ENCODE results near the gene PSORS1C1.
A peak's percentile ranks its signal among the peaks of the same experiment; 100 is the strongest.
"Not testable (repeated sequence)": the region's sequence is repeated elsewhere in the genome, so short reads cannot be mapped to it uniquely, and the experiment has no call there.

The PSORS1C1 gene

GRCh38 chr6:31180500-31180899 is 65.9 kb downstream of the PSORS1C1 start:
- no peak for DNase-seq

DNA sequence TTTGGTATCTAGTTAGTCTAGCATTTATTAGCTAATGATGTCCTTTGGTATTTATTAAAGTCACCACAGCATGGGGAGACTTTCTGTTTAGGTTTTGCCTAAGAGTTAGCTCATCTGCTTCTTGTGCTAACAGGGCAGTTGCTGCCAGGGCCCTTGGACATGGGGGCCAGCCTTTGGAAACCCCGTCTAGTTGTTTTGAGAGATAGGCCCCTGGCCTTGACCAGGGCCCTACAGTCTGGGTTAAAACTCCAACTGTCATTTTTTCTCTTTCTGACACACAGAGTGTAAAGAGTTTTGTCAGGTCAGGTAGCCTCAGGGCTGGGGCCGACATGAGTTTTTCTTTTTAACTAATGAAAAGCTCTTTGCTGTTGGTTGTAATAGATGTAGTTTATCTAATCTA is 68.7 kb downstream of the PSORS1C1 start:
- not testable (repeated sequence) for DNase-seq

DNA sequence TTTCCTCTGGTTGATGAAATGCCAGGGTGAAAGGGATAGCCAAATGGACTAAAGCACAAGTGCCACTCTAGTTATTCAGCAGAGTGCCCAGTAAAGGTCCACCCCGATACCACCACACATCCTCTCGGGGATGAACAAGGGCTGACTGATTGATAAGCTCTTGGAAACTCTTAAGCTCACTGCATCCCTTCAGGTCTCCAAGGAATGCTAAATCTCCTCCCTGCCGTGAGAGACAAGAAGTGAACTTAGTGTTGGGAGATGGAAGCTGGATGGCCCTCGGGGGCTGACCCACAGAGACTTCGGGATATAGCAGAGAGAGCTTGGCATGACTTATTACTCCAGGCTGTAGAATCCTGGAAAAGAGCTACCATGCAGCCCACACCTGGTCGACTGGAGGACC is 69.3 kb downstream of the PSORS1C1 start:
- DNase-seq, result not testable (repeated sequence)

DNA sequence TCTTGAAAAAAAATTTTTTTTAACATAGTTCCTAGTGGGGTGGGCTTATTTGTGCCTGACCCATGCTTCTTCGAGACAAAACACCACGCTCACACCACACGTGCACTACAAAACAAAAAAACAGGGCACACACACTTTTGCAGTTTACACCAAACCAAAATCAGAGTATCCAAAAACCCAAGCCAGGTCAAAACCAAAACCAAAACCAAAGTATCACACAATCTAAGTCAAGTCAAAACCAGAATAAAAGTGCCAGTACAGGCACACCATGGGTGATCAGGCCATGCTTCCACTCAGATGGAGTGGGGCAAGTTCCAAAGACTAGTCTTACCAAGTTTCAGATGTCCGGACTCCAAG is 71.1 kb downstream of the PSORS1C1 start:
- DNase-seq, result peak; percentile 21

DNA sequence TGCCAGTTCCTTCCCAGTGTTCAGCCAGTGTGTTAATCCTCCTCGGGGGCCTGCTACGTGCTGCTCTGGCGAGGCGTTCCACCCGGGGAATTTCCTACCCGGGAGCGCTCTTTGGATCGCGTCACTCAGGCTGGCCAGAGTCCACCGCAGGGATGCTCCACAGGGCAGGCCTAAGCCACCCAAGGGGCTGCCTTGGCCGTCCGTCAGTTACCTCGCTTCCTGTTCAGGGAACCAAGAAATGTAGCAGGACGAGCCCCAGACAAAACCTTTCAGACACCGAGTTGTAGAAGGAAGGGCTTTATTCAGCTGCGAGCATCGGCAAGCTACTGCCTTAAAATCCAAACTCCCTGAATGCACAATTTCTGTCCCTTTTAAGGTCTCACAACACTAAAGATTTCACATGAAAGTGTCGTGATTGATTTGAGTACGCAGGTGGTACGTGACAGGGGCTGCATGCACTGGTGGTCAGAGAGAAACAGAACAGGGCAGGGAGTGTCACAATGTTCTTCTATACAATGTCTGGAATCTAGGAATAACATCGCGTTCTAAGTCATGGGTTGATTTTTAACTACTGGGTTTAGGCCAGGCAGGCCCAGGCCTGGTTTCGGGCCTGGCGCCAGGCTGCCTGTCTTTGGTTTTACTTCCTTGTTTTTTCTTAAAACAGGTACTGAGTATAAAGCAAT is 71.6 kb downstream of the PSORS1C1 start:
- DNase-seq, result no peak

DNA sequence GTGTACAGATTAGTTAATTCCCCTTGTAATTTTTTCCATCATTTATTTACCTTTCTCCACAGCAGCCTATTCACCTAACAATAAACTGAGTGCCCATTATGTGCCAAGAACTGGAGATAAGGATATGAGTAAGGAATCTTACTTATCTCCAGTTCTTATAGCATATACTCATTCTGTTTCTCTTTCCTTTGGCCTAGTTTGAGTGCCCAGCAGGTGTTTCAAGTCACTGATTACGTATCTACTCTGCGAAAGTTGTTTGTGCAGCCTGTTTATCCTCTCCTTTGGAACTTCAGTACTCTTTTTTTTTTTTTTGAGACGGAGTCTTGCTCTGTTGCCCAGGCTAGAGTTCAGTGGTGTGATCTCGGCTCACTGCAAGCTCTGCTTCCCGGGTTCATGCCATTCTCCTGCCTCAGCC is 73.2 kb downstream of the PSORS1C1 start:
- no peak for DNase-seq

DNA sequence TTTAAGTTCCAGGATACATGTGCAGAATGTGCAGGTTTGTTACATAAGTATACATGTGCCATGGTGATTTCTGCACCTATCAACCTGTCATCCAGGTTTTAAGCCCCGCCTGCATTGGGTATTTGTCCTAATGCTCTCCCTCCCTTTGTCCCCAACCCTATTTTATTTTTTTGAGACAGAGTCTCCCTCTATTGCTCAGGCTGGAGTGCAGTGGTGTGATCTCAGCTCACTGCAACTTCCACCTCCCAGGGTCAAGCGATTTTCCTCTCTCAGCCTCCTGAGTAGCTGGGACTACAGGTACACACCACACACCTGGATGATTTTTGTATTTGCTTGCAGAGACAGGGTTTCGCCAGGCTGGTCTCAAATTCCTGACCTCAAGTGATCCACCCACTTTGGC is 74.6 kb downstream of the PSORS1C1 start:
- not testable (repeated sequence) for DNase-seq
